ENCODE results near the gene NETO1. TPM values are rescaled to one million over a fixed set of nuclear protein-coding genes. Genes with fewer than 3 reads are reported as not detected.

The NETO1 gene
- total RNA-seq, 2 donors from 2014 or later: not detected

DNA sequence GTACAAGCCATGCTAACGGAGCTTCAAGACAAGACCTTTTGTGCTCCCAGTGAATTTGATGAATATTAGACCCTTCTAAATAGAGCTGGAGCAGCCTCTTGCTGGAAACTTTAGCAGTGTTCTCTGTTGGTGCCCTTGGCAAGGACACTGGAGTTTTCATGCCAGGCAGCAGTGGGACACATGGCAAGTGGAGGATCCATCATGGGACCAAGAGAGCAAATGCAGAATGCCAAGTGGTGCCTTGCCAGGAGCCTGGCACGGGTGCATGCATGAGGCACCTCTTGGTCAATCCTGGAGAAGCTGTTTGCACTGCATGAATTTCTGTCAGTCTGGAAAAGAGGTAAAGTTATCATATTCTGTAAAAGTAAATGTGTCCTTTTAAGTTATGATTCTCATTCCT is 59.1 kb downstream of the NETO1 start:
- Histone ChIP-seq H3K4me3 (no peak overlapping the region), H3K27ac (no peak overlapping the region), H3K36me3 (replicated peaks in 1 of 2; ENCODE audit: insufficient read depth in 1 of 2, low read depth in 2 of 2) (no peaks in the 10 kb centered on the region), H3K4me1 (no peaks in the 10 kb centered on the region), H3K27me3 (no peaks in the 10 kb centered on the region), H3K9me3 (no peaks in the 10 kb centered on the region)
- no peak for ATAC-seq
- intact Hi-C loops (cut with DNase I): no loop called here
- WGBS, 2 donors: 38 to 41% methylated on average over 2 of the region's 2 CpGs
- TF ChIP-seq POLR2A (IDR thresholded peaks at IDR 0.05): no peak
- TF ChIP-seq, protein P1, sequence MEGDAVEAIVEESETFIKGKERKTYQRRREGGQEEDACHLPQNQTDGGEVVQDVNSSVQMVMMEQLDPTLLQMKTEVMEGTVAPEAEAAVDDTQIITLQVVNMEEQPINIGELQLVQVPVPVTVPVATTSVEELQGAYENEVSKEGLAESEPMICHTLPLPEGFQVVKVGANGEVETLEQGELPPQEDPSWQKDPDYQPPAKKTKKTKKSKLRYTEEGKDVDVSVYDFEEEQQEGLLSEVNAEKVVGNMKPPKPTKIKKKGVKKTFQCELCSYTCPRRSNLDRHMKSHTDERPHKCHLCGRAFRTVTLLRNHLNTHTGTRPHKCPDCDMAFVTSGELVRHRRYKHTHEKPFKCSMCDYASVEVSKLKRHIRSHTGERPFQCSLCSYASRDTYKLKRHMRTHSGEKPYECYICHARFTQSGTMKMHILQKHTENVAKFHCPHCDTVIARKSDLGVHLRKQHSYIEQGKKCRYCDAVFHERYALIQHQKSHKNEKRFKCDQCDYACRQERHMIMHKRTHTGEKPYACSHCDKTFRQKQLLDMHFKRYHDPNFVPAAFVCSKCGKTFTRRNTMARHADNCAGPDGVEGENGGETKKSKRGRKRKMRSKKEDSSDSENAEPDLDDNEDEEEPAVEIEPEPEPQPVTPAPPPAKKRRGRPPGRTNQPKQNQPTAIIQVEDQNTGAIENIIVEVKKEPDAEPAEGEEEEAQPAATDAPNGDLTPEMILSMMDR (IDR thresholded peaks at IDR 0.05): no peak
- DNase-seq: no peak

DNA sequence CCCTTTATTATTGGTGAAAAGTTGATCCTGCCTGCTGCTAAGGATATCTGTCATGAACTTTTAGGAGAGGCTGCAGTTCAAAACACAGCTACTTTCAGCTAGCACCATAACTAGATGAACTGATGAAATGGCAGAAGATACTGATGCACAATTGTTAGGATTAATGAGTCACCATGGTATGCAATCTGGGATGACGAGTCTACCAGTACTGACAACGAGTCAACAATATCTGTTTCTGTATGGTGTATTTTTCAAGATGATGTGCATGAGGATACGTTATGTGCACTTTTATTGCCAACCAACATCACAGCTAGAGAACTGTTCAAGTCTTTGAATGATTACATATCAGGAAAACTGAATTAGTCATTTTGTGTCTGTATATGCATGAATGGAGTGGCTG is 68.7 kb downstream of the NETO1 start:
- TF ChIP-seq POLR2A (IDR thresholded peaks at IDR 0.05): no peak
- TF ChIP-seq, protein P1 (IDR thresholded peaks at IDR 0.05): no peak
- intact Hi-C loops (cut with DNase I): no loop called here
- H3K27ac ChIP-seq: no peak overlapping the region
- WGBS, 2 donors: 65 to 69% methylated on average over 3 of the region's 3 CpGs
- no peaks in the 10 kb centered on the region for H3K27me3 ChIP-seq
- ATAC-seq (no peak), DNase-seq (no peak)
- H3K4me3 ChIP-seq: no peak overlapping the region
- H3K9me3 ChIP-seq: no peaks in the 10 kb centered on the region
- H3K36me3 ChIP-seq (replicated peaks in 1 of 2; ENCODE audit: insufficient read depth in 1 of 2, low read depth in 2 of 2): no peaks in the 10 kb centered on the region
- H3K4me1 ChIP-seq: no peaks in the 10 kb centered on the region

DNA sequence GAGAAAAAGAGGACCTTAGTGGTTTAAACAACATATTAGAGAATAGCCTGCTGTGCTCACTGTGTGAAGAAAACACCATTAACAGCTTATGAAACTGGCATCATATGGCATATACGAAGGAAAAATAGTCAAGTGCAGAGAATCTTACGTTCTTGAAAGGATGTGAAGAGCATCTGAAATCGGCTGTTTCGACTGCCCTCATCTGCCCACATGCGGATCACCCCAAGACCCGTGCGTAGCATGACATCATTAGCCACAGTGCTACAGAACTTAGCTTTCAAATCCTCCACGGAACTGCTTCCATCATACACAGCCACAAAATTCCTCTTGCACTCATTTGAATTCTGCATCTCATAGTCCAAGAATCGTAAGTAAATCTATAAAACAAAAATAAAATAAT is 84.3 kb downstream of the NETO1 start:
- Histone ChIP-seq H3K36me3 (replicated peaks in 1 of 2; ENCODE audit: insufficient read depth in 1 of 2, low read depth in 2 of 2) (no peaks in the 10 kb centered on the region), H3K9me3 (no peaks in the 10 kb centered on the region), H3K27ac (no peak overlapping the region), H3K27me3 (no peaks in the 10 kb centered on the region), H3K4me3 (no peak overlapping the region), H3K4me1 (no peaks in the 10 kb centered on the region)
- TF ChIP-seq, protein P1 (IDR thresholded peaks at IDR 0.05): no peak
- TF ChIP-seq POLR2A (IDR thresholded peaks at IDR 0.05): no peak
- ATAC-seq (no peak), DNase-seq (no peak)
- 67 to 68% methylated on average over 9 of the region's 9 CpGs for WGBS, 2 donors
- intact Hi-C loops (cut with DNase I): no loop called here

DNA sequence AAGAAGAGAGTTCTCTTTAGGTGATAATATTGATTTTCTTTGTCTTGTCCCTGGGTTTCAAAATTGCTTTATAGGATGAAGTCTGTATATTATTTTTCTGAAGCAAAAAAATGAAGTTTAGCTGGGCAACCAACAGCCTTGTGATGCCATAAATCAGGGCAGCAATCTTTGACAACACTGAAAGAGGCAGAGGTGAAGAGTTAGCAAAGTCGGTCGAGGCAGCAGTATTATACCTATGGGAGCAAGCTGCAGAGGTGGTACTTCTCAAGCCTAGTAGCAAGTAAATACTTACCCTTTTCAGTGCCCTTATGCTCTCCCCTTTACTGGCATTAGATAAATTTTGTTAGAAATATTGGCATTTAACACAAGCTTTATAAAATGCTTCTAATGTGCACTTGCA is 92.9 kb downstream of the NETO1 start:
- no peaks in the 10 kb centered on the region for H3K4me1 ChIP-seq
- DNase-seq (no peak), ATAC-seq (no peak)
- H3K36me3 ChIP-seq (replicated peaks in 1 of 2; ENCODE audit: insufficient read depth in 1 of 2, low read depth in 2 of 2): no peaks in the 10 kb centered on the region
- no peaks in the 10 kb centered on the region for H3K9me3 ChIP-seq
- TF ChIP-seq, protein P1 (IDR thresholded peaks at IDR 0.05): no peak
- no peak for TF ChIP-seq POLR2A (IDR thresholded peaks at IDR 0.05)
- intact Hi-C loops (cut with DNase I): no loop called here
- WGBS, 2 donors: 84 to 85% methylated on average over 2 of the region's 2 CpGs
- no peaks in the 10 kb centered on the region for H3K27me3 ChIP-seq
- H3K27ac ChIP-seq: no peak overlapping the region
- no peak overlapping the region for H3K4me3 ChIP-seq

DNA sequence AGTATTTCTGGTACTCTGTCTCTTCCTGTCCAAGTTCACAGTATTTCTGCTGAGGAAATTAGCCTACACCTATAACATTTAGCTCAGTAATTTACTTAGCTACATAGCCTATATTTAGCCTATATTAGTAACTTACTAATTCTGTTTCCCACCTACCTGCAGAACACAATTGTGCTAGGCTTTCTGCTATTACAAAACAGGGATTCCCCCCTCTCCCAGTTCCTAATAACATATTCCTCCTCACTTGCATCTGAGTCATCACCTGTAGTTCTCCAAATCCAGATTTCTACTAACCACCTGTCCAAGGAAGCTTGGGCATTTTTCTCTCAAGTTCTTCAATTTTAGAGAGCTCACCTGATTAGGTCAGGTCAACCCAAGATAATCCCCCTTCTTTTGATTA is 94.9 kb downstream of the NETO1 start:
- TF ChIP-seq POLR2A (IDR thresholded peaks at IDR 0.05): no peak
- TF ChIP-seq, protein P1 (IDR thresholded peaks at IDR 0.05): no peak
- H3K36me3 ChIP-seq (replicated peaks in 1 of 2; ENCODE audit: insufficient read depth in 1 of 2, low read depth in 2 of 2): no peaks in the 10 kb centered on the region
- DNase-seq: no peak
- intact Hi-C loops (cut with DNase I): no loop called here
- H3K27ac ChIP-seq: no peak overlapping the region
- H3K27me3 ChIP-seq: no peaks in the 10 kb centered on the region
- no peaks in the 10 kb centered on the region for H3K4me1 ChIP-seq
- no peak for ATAC-seq
- H3K9me3 ChIP-seq: no peaks in the 10 kb centered on the region
- no peak overlapping the region for H3K4me3 ChIP-seq
